Smooth muscle cell (in vitro differentiated cells): ENCODE measurements around the gene GLT6D1. TPM values are rescaled to one million over a fixed set of nuclear protein-coding genes. Genes with fewer than 3 reads are reported as not detected.

Experiments used
- DNase-seq: peaks from one replicate; lab custom pipeline; 2025; ENCODE audit not compliant: unreplicated experiment; lab: John Stamatoyannopoulos, UW
- H2AFZ ChIP-seq: fragments of 200-600 bp; sonication (generic); 2 replicates; pipeline ENCODE4 v1.6.0; 2016; ENCODE audit warnings: antibody characterized with exemption, low read depth, mild to moderate bottlenecking
- H3F3A ChIP-seq: fragments of 200-600 bp; sonication (generic); 2 replicates; pipeline ENCODE4 v1.6.0; 2017; ENCODE audit warnings: antibody characterized with exemption, low read depth
- H3K27ac ChIP-seq: fragments of 200-600 bp; sonication (generic); 2 replicates; pipeline ENCODE4 v1.5.1; 2016; ENCODE audit warnings: low read depth, mild to moderate bottlenecking
- H3K27me3 ChIP-seq: fragments of 200-600 bp; sonication (generic); 2 replicates; pipeline ENCODE4 v1.6.1; 2016; ENCODE audit warnings: low read depth, mild to moderate bottlenecking
- H3K36me3 ChIP-seq: fragments of 200-600 bp; sonication (generic); 2 replicates; pipeline ENCODE4 v1.5.1; 2016; ENCODE audit warnings: low read depth
- H3K4me1 ChIP-seq: fragments of 200-600 bp; sonication (generic); 2 replicates; pipeline ENCODE4 v1.5.1; 2016; ENCODE audit warnings: low read depth
- H3K4me2 ChIP-seq: fragments of 200-600 bp; sonication (generic); 2 replicates; pipeline ENCODE4 v1.6.0; 2016; ENCODE audit warnings: mild to moderate bottlenecking
- H3K4me3 ChIP-seq: fragments of 200-600 bp; sonication (generic); 2 replicates; pipeline ENCODE4 v1.5.1; 2016; ENCODE audit warnings: mild to moderate bottlenecking
- H3K79me2 ChIP-seq: fragments of 200-600 bp; sonication (generic); 2 replicates; pipeline ENCODE4 v1.6.0; 2016; ENCODE audit warnings: low read depth, mild to moderate bottlenecking
- H3K9ac ChIP-seq: fragments of 200-600 bp; sonication (generic); 2 replicates; pipeline ENCODE4 v1.6.0; 2016; ENCODE audit warnings: low read depth
- H3K9me3 ChIP-seq: fragments of 200-600 bp; sonication (generic); replicated peaks from 2 replicates; pipeline ENCODE4 v1.5.1; 2016; ENCODE audit warnings: low read depth
- H4K20me1 ChIP-seq: fragments of 200-600 bp; sonication (generic); 2 replicates; pipeline ENCODE4 v1.6.0; 2016; ENCODE audit warnings: low read depth
- CTCF ChIP-seq: fragments of 200-600 bp; sonication (generic); IDR thresholded peaks from 2 replicates; pipeline ENCODE4 v1.5.1; 2017; ENCODE audit warnings: borderline replicate concordance, mild to moderate bottlenecking, antibody characterized with exemption; ENCODE audit not compliant: insufficient read depth, poor library complexity, severe bottlenecking
- WGBS: methylation state at CpG from one replicate; pipeline ENCODE4 v1.1.7; 2016; ENCODE audit warnings: low lambda C conversion rate; 5-methylcytosine and 5-hydroxymethylcytosine counted together
- polyA plus RNA-seq: library from polyadenylated mRNA; unstranded; fragments of >200 nt; fragmentation: Nextera tagmentation; extraction: Ambion mirVana; gene quantifications from 2 replicates; pipeline ENCODE4 v1.2.1, GENCODE V29; 2016
- total RNA-seq: library from RNA; depleted of rRNA; stranded (reverse); fragments of >200 nt; gene quantifications from 2 replicates; pipeline ENCODE4 v1.2.3, GENCODE V29; 2014

GLT6D1 gene
- total and polyA plus RNA-seq, 2 experiments from 2014 or later = not detected

- H3K4me3 ChIP-seq = peak overlapping the region; percentile 54
- no peaks in the 10 kb centered on the region for H3K9me3 ChIP-seq
- DNase-seq = no peak
- no peak for TF ChIP-seq CTCF
- peaks cover 55% of the 10 kb centered on the region for H3K4me1 ChIP-seq
- peak overlapping the region; percentile 9 for H3K9ac ChIP-seq
- H4K20me1 ChIP-seq = peaks cover 77% of the 10 kb centered on the region
- 43% methylated on average over 10 of the region's 10 CpGs for WGBS
- H3K79me2 ChIP-seq = peaks cover 59% of the 10 kb centered on the region
- H3K4me2 ChIP-seq = peak overlapping the region; percentile 87
- H3K27ac ChIP-seq = peak overlapping the region; percentile 37
- H3F3A ChIP-seq = no peaks in the 10 kb centered on the region
- no peak overlapping the region for H2AFZ ChIP-seq
- H3K27me3 ChIP-seq = no peaks in the 10 kb centered on the region
- H3K36me3 ChIP-seq = no peaks in the 10 kb centered on the region
These were observed 9.4 kb upstream of the GLT6D1 start for GRCh38 chr9:135648494-135649410.

GRCh38 chr9:135647884-135648283 is 8.5 kb upstream of the GLT6D1 start:
- Histone ChIP-seq H3K27ac (peak overlapping the region; percentile 93), H3K36me3 (no peaks in the 10 kb centered on the region), H3K9me3 (no peaks in the 10 kb centered on the region), H3F3A (no peaks in the 10 kb centered on the region), H3K4me1 (peaks cover 55% of the 10 kb centered on the region), H3K4me2 (peak overlapping the region; percentile 87), H3K27me3 (no peaks in the 10 kb centered on the region), H3K4me3 (peak overlapping the region; percentile 54), H4K20me1 (peaks cover 68% of the 10 kb centered on the region), H3K79me2 (peaks cover 59% of the 10 kb centered on the region), H2AFZ (no peak overlapping the region), H3K9ac (no peak overlapping the region)
- no peak for DNase-seq
- no peak for TF ChIP-seq CTCF
- 63% methylated on average over 4 of the region's 4 CpGs for WGBS

DNA sequence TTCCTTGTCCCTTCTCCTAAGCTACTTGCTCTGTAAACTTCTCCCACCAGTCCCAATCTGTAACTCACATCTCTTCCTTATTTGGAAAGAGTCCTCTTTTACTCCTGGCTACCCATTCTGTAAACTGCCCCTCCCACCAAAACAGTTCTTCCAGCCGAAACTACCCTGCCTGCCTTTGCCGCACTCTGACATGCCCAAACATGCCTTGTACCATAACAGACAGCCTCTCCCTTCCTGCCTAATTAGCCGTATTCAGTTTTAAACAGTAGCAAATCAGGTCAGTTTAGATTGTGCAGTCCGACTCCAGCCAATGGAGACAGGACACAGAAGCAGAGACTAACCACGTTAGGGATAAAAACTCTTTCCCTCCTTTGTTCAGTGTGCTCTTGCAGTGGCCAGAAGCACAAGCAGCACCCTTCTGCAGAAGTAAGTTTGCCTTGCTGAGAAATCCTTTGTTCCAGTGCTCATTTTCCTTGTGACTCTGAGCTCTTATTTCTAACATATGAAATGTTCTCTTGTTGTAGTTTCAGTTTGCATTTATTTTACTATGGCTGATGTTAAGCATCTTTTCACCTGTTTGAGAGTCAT is 5.4 kb upstream of the GLT6D1 start:
- H3K27ac ChIP-seq = peak overlapping the region; percentile 93
- H4K20me1 ChIP-seq = peaks cover 38% of the 10 kb centered on the region
- H3K4me1 ChIP-seq = peaks cover 57% of the 10 kb centered on the region
- no peaks in the 10 kb centered on the region for H3K9me3 ChIP-seq
- no peaks in the 10 kb centered on the region for H3K27me3 ChIP-seq
- no peaks in the 10 kb centered on the region for H3K36me3 ChIP-seq
- WGBS = 10% methylated on average over 5 of the region's 5 CpGs
- no peak for DNase-seq
- peak overlapping the region; percentile 9 for H2AFZ ChIP-seq
- H3K79me2 ChIP-seq = peaks cover 44% of the 10 kb centered on the region
- peak overlapping the region; percentile 54 for H3K4me3 ChIP-seq
- H3F3A ChIP-seq = no peaks in the 10 kb centered on the region
- no peak for TF ChIP-seq CTCF
- H3K4me2 ChIP-seq = peak overlapping the region; percentile 87
- H3K9ac ChIP-seq = peak overlapping the region; percentile 78
